Choroid plexus epithelial cell (primary cell): ENCODE data around the gene CADM1.
A peak's percentile ranks its signal among the peaks of the same experiment; 100 is the strongest.

Experiments
- DNase-seq: peaks from one replicate; pipeline ENCODE4 v3.0.0-alpha.2; 2010; ENCODE audit warnings: low read depth
- H3K4me3 ChIP-seq: 2 replicates; pipeline ENCODE4 v1.5.1; 2011; ENCODE audit warnings: low read depth, mild to moderate bottlenecking, control low read depth, low read length, moderate library complexity
- TF ChIP-seq, protein P1 (sequence below): conservative IDR thresholded peaks from 2 replicates; pipeline ENCODE4 v1.5.1; 2011; ENCODE audit warnings: low read depth, mild to moderate bottlenecking, control low read depth, inconsistent platforms, low read length, moderate library complexity

Gene CADM1

DNA sequence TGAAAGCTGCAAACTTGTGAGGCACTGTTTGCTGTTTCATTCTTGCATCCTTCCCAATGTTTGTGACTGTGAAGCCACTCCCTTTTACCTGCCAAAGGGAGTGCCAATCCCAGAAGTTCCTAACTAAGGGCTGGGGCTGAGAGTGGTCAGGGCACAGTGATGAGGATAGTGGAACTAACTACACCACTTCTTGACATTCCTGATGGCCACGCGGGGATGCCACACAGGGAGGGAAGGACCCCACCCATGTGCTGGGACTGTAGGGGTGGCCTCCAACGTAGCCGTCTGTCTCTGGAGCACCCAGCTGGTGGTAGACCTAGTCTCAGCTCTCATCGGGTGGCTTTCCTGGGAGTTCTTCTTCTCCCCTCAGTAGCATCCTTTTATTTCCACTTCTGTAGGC, 335.5 kb downstream of the CADM1 start:
- no peak overlapping the region for H3K4me3 ChIP-seq
- TF ChIP-seq, protein P1, sequence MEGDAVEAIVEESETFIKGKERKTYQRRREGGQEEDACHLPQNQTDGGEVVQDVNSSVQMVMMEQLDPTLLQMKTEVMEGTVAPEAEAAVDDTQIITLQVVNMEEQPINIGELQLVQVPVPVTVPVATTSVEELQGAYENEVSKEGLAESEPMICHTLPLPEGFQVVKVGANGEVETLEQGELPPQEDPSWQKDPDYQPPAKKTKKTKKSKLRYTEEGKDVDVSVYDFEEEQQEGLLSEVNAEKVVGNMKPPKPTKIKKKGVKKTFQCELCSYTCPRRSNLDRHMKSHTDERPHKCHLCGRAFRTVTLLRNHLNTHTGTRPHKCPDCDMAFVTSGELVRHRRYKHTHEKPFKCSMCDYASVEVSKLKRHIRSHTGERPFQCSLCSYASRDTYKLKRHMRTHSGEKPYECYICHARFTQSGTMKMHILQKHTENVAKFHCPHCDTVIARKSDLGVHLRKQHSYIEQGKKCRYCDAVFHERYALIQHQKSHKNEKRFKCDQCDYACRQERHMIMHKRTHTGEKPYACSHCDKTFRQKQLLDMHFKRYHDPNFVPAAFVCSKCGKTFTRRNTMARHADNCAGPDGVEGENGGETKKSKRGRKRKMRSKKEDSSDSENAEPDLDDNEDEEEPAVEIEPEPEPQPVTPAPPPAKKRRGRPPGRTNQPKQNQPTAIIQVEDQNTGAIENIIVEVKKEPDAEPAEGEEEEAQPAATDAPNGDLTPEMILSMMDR: no peak
- no peak for DNase-seq

DNA sequence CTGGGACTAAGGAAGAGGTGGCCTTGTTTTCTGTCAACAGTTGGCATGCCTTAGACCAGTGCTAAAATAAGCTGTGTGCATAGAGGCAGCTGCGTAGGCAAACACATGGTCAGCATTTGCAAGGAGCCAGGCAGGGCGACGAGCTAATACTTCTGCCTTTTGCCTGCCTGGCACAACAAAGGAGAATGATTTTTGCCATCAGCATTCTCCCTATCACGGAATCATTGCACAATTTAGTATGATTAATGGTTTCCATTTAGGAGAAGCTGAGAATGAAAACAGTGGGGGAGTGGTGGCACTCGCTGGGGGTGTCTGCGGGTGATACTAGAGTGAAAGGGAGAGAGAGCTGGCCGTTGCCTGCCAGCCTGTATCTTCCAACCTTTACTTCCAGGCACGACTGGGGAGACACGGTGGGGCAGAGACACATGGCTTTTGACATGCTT, 336.0 kb downstream of the CADM1 start:
- TF ChIP-seq, protein P1: no peak
- no peak overlapping the region for H3K4me3 ChIP-seq
- DNase-seq: no peak

DNA sequence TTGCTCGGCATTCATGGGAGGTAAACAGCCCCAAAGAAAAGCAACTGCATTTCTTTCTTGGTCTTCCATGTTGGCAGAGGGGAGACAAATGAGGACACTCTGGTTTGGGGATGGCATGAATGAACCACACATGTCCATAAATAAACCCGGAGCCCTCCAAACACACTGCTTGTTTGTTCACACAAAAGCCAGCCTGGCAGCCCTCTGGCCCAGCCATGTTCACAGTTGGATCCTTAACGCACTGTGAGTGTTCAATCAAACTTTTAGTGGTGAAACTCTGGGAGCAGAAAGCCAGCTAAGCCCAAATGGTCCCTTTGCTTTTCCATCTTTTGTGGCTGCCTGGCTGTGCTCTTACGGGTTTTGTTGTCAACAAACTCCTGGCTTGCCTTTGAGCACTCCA, 336.8 kb downstream of the CADM1 start:
- DNase-seq: no peak
- TF ChIP-seq, protein P1: no peak

DNA sequence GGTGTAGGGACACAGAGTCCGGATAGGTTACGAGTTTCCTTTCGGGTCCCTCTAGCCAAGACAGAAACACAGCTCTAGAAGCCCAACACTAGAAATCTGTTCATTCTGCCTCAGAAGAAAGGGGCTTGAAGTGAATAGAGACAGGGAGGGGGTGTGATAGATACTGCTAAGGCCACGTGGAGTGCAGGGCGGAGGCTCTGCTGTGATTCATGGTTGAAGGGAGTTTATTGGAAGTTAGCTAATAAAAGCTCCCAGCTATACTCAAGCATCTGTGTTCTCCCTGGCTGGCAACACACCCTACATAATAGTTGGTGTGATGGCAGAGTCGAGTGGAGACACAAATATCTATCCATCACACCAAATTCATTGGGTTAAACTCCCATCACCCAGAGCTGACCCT, 337.4 kb downstream of the CADM1 start:
- TF ChIP-seq, protein P1: no peak
- no peak for DNase-seq
- no peak overlapping the region for H3K4me3 ChIP-seq

More for the DNA sequence above, 336.8 kb downstream of the CADM1 start:
- H3K4me3 ChIP-seq: no peak overlapping the region

DNA sequence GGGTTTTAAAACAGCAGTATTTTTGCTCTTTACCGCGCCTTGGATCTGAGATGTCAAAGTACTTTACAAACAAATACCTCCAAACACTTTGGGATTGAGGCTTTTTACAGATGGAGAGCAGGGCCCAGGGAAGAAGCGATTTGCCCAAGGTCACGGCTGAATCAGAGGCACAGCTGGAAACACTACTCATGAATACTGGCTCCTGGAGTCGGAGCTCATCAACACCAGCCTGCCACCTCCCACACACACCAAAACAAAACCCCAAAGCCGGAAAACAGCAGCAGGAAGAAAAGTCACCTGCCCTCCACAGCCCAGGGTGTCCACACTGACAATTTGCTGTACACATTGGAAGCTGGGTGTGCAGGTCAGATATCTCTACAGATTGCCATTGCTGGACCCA, 339.4 kb downstream of the CADM1 start:
- no peak overlapping the region for H3K4me3 ChIP-seq
- DNase-seq: peak; percentile 26
- TF ChIP-seq, protein P1: no peak

DNA sequence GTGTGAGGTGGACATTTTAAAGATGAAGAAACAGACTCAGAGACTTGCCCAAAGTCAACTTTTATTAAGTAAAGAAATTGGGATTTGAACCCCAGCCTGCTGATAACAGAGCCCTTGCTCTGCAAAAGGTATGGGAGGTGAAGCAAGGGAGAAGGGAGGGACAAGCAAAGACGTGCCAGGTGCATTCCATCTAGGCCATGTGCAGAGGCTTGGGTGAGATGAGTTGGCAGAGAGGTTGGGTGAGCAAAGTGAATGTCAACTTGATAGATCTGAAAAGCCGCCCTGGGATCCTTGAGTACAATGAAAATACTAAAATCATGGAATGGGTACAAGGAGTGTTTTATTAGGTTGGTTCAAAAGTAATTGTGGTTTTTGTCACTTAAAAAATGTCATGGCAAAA, 341.3 kb downstream of the CADM1 start:
- TF ChIP-seq, protein P1: no peak
- no peak for DNase-seq
- no peak overlapping the region for H3K4me3 ChIP-seq

DNA sequence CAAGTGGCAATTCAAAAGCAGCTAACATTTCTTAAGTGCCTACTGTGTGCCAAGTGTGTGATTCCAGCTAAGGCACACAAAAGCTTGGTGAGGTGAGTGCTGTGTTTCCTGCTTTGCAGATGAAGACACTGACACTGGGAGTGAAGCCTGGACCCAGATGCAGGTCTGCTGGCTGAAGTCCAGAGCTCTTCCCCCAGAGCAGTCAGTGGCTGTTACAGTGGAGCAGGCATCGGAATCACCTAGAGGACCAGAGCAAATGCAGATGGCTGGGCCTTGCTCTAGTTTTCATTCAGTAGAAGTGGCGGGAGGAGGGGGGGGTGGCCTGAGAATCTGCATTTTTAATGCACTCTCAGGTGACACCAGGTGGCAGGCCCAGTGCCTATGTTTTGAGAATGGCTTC, 342.3 kb downstream of the CADM1 start:
- TF ChIP-seq, protein P1: no peak
- no peak for DNase-seq

More for the DNA sequence above, 342.3 kb downstream of the CADM1 start:
- H3K4me3 ChIP-seq: no peak overlapping the region
